ENCODE results near the gene YTHDC2. TPM values are rescaled to one million over a fixed set of nuclear protein-coding genes. Genes with fewer than 3 reads are reported as not detected.

YTHDC2 gene
- 10 to 100 TPM; 25.3 to 34.7 (median 32.8) TPM for polyA plus RNA-seq (ENCODE audit: insufficient read length in 3 of 3)

DNA sequence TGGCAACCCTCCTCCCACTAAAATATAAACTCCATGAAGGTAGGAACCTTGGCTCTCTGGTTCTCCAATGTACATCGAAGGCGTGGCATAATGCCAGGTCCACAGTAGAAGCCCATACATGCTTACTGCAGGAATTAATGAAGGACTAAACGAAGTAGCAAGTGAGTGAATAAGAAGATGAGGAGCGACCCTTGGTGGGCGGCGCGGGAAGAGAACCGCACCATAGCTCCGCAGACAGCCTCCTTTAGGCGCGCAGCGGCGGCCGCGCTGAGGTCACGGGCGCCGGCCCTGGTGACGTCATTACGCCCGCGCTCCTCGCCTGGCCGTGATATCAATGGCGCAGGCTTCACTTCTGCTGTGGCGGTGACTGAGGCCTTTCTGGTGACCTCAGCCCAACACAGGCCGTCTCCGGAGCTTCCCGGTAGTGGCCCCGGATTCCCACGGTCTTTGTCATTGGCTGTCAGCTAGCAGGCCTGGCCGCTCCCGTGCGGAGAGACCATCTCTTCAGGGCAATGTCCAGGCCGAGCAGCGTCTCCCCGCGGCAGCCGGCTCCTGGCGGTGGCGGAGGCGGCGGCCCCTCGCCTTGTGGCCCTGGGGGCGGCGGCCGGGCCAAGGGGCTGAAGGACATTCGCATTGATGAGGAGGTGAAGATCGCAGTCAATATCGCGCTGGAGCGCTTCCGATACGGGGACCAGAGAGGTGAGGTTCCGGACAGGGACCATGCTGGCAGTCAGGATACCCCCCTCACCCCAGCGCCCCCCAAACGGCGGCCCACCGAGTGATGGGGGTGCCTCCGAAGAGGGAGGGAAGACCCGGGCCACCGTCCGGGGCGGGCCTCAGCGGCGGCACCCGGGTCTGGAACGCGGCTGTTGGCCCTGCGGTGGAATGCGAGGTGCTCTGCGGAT lies at the start of gene YTHDC2:
Gene YTHDC2 (plus strand): TSS at position 311 of the 905 bp plus-strand sequence. CDS start 202 bp downstream, at position 513.
- DNase-seq (ENCODE audit: low read depth in 3 of 3, low spot score in 2 of 3), result peak; percentile 65 to 74 (median 66)

DNA sequence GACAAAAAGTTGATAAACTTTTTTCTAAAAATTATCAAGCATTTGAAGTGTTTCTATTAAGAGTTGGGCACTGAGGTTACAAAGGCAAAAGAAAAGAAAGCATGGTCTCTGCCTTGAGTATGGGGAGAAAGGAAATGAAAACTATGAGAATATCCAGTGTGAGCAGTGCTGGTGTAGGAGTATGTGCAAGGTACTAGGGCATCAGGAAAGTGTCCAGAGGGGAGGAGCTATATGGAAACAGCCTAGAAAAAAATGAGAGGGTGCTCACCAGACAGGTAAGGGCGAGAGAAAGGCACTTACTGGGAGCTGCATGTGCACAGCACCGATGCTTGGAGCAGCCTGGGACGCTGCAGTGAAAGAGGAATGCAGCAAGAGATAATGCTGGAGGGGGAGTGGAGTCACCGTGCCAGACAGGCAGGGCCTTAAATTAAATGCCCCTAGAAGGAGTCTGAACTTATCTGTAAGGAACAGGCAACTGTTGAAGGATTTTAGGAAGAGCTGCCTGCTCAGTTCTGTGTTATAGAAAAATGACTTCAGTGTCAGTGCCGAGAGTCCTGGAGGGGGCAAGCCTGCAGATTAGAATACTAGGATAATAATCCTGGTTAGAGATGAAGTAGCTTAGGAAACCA lies 39.3 kb upstream of the YTHDC2 start:
- no peak for DNase-seq (ENCODE audit: low read depth in 3 of 3, low spot score in 2 of 3)

DNA sequence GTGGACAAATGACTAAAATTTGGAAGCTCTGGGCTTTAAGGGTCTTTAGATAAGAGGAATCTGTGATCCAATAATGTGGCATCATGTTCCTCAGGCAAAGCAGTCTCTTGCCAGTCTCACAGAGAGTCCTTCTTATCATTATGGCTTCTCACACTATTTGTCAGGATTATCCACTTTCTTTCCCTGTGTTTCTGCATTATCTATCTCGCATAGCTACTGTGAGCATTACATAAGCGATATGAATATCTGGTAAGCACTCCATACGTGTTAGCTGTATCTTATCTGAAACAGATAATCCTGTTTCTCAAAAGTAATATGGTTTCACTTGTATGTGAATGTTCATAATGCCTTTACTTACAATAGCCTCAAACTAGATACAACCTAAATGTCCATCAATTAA lies 34.8 kb upstream of the YTHDC2 start:
- DNase-seq (ENCODE audit: low read depth in 3 of 3, low spot score in 2 of 3), result no peak

- no peak for DNase-seq (ENCODE audit: low read depth in 3 of 3, low spot score in 2 of 3)
Observed at GRCh38 chr5:113480243-113480642, 33.3 kb upstream of the YTHDC2 start.

DNA sequence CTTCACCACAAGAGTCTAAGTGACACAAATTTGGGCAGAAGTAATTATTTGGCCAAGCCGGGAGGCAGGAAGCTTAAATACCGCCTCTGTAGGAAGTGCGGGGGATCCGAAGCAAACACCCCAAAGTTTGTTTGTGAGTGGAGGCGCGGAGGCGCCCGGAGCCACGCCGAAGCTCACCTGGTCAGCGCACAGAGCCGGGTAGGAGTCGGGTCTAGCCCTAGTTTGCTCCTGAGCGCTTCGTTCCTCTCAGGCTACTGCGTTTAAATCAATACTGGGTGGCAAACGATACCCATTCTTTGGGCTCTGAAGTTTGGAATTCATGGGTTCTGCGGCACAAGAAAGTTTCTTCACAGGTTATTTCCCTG lies 26.1 kb upstream of the YTHDC2 start:
- peak; percentile 13 to 41 (median 19) for DNase-seq (ENCODE audit: low read depth in 3 of 3, low spot score in 2 of 3)

DNA sequence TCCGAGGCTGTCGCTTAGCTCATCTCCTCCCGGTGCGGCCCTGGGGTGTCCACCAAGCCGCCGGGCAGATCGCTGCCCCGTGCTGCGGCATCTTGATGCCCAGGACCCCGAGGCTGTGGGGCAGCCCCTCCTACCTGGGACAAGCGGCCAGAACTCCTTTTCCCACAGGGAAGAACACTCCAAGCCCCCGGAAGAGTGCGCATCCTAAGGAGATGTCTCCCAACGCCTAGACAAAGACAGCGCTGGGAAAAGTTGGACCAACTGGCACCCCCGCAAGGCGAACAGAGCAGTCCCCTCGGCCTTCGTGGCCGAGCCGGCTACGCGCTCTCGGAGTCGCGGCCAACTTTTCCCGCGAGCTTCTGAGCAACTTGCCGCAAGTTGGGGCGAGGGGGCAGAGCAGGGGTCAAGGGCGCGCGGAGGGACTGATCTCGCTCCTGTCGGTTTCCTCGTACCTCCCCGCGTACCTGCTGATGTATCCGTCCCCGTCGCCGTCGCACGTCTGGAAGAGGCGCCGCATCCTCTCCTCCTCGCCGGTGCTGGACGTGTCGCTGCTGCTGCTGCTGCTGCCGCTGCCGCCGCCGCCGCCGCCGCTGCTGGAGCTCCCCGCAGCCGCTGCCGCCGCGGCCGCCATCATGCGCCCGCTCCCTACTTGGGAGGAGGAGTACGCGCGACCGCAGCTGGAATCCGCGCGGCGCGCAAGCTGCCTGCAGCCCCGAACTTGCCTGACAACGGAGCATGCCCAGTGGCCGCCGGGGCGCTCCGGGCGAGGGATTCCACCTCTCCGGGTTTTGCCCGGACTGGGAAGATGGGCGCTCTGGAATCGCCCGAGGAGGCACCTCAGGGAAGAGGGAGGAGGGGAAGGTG lies 25.5 kb upstream of the YTHDC2 start, which contains the start of gene MCC:
Gene MCC (minus strand): TSS at position 673 of the 864 bp plus-strand sequence.
- peak; percentile 61 to 76 (median 71) for DNase-seq (ENCODE audit: low read depth in 3 of 3, low spot score in 2 of 3)

DNA sequence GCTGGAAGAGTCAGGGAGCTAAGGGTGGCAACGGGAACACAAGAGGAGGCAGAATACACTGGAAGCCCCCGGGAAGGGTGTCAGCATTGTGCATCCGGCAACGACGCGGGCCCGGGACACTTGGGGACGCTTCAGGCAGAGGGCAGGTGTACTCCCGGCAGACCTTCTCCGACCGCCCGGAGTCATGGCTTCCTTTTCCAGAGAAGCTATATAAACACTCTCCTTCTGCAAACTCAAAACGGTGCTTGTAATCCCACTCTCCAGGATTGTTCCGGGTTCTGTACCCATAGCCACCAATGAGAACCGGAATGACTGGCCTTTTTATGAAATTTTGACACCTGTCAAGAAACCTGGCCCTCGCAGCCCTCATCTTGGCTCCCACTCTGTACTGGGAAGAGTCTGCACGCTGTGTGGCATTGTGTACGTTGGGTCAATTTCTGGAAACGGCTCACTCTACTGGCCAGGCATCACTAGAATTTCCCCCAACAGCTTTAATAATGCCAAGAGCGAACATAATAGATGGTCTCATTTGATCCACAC lies 24.8 kb upstream of the YTHDC2 start:
- DNase-seq (ENCODE audit: low read depth in 3 of 3, low spot score in 2 of 3), result peak in 1 of 3 donors; percentile 20

DNA sequence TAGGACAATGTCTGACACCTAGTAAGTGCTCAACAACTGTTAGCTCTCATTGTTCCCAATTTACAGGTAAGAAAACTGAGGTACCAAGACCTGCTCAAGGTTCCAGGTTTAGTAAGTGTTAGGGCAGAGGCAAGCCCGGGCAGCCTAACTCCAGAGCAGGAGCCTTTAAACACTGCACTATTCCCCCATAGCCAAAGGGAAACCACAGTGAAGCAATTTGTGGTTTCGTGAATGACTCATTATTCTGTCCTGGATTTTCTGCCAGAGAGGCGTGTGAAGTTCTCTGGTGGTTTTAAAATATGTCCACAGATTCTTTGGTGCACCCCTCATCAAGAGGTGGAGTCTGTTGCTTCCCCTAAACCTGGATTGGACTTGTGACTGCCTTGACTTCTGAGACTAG lies 24.2 kb upstream of the YTHDC2 start:
- DNase-seq (ENCODE audit: low read depth in 3 of 3, low spot score in 2 of 3), result no peak

DNA sequence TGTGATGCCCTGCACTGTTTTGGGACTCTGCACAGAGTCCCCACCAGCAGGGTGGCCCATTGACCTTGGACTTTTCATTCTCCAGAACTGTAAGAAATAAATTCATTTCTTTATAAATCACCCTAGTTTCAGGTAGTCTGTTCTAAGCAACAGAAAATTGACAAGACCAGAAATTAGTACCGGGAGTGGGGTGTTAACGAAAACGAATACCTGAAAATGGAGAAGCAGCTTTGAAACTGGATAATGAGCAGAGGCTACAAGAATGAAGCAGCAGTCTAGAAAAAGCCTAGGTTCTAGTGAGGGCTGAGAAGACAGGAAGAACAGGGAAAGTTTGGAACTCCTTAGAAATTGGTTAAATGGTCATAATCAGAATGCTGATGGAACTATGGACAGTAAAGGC lies 23.2 kb upstream of the YTHDC2 start:
- DNase-seq (ENCODE audit: low read depth in 3 of 3, low spot score in 2 of 3), result no peak

- DNase-seq (ENCODE audit: low read depth in 3 of 3, low spot score in 2 of 3), result no peak
Observed at GRCh38 chr5:113491022-113491421, 22.5 kb upstream of the YTHDC2 start.

DNA sequence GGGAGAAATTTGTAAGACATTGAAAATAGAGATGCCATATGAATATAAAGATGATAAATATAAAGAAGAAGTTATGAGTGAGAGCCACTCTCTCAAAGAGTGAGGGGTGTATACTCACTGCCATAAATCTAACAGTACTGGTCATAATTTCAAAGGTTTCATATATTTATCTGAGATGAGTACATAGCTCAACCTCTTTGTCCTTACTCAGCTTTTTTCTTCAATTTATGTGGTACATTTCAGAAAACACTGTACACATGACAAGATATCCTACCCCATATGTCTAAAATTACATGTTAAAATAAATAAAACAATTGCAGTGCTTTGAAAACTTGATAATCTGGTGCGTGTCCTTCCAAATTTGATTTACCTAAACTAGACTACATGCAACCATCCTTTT lies 20.0 kb upstream of the YTHDC2 start:
- no peak for DNase-seq (ENCODE audit: low read depth in 3 of 3, low spot score in 2 of 3)

DNA sequence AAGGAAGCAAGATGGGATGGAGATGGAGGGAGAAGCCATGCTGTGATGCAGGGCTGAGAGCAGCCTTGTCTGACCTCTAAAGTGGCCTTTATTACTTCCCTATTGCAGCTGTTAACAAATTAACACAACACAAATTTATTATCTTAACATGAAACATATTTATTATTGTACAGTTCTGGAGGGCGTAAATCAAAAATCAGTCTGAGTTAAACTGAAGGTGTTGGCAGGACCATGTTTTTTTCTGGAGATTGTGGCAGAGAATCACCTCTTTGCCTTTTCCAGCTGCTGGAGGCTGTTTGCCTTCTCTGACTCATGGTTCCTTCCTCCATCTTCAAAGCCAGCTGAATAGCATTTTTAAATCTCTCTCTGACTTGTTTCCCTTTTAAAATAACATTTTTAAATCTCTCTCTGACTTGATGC lies 18.1 kb upstream of the YTHDC2 start:
- no peak for DNase-seq (ENCODE audit: low read depth in 3 of 3, low spot score in 2 of 3)

GRCh38 chr5:113502073-113502472 lies 11.4 kb upstream of the YTHDC2 start:
- no peak for DNase-seq (ENCODE audit: low read depth in 3 of 3, low spot score in 2 of 3)

DNA sequence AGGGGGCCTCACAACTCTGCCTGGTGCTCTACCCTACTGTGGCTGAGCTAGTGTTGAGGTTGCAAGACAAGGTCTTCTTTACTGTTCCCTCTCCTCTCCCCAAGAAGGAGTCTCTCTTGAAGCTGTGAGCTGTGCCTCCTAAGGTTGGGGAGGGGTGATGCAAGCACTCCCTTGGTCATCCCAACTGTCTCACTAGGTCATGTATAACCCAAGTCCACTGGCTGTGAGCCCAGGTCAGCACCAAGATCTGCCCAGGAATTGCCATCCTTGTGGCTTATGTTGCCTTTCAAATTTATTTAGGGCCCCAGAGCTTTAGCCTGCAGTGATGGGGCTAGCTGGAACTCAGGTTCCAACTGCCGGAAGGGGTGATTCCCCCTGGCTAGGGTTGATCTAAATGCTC lies 10.3 kb upstream of the YTHDC2 start:
- no peak for DNase-seq (ENCODE audit: low read depth in 3 of 3, low spot score in 2 of 3)

- DNase-seq (ENCODE audit: low read depth in 3 of 3, low spot score in 2 of 3), result no peak
Observed at GRCh38 chr5:113505181-113505580, 8.3 kb upstream of the YTHDC2 start.

DNA sequence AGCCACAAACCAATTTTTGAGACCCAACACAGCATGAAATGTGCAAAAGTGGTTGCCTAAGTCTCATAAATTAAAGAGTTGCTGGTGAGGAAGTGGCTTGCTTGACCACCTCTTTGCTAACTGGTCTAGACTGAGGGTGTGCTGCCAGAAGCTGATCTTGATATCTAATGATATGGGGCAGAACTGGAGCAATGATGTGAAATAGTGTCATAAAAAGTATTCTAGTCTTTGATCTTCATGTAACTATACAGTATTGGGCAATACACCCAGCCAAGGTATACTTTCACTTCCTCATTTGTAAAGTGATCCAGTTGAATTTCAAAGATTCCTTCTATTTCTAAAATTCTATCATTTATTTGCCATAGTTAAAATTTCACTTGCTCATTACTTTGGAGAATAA lies 5.9 kb upstream of the YTHDC2 start:
- no peak for DNase-seq (ENCODE audit: low read depth in 3 of 3, low spot score in 2 of 3)

GRCh38 chr5:113508756-113509155 lies 4.7 kb upstream of the YTHDC2 start:
- DNase-seq (ENCODE audit: low read depth in 3 of 3, low spot score in 2 of 3), result no peak

- no peak for DNase-seq (ENCODE audit: low read depth in 3 of 3, low spot score in 2 of 3)
Observed at GRCh38 chr5:113510836-113511451, 2.5 kb upstream of the YTHDC2 start.

DNA sequence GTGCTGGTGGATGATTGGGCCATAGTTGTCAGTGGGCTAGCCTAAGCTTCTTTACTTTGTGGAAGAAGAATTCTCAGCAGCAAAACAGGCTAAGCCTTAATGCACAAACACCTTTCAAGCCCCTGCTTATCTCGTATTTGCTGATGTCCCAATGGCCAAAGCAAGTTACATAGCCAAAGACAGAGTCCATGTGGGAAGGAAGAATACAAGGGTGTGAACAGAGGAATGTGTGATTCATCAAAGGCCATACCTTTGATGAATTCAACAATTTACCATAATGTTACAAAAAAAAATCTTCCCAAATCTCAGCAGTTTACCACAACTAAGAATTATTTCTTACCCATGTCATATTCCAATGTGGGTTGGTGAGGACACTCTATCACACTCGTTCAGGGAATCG lies 1.2 kb upstream of the YTHDC2 start:
- no peak for DNase-seq (ENCODE audit: low read depth in 3 of 3, low spot score in 2 of 3)

- DNase-seq (ENCODE audit: low read depth in 3 of 3, low spot score in 2 of 3), result peak in 1 of 3 donors; percentile 14
Observed at GRCh38 chr5:113514289-113514635, 768 bp downstream of the YTHDC2 start.

Data from right renal cortex interstitium (tissue), 3 donors.